HEK293 (cell line): ENCODE results near the gene CNKSR3.

Source experiments
- CTCF ChIA-PET: fragments of 350-600 bp; formaldehyde crosslinking; extraction: SDS; loops from one replicate; lab custom pipeline; 2021; ENCODE audit warnings: antibody characterized with exemption; lab: Yijun Ruan, JAX
- POLR2A ChIA-PET: fragments of 300-600 bp; formaldehyde crosslinking; extraction: SDS; loops from one replicate; lab custom pipeline; 2020; ENCODE audit warnings: antibody characterized with exemption, inconsistent platforms; lab: Yijun Ruan, JAX
- H3K27ac ChIP-seq: fragments of 200-500 bp; sonication (Bioruptor generic); 2 replicates; pipeline ENCODE4 v1.5.1; 2014; ENCODE audit warnings: low read depth, low read length, control low read depth, inconsistent platforms; ENCODE audit errors: extremely low read depth
- H3K36me3 ChIP-seq, 2 experiments: fragments of 200-500 bp in 1 of 2; sonication (Bioruptor generic) in 1 of 2; 1 replicate in 1 of 2; 2 replicates in 1 of 2; pipeline ENCODE4 v1.5.1; 2014 to 2017; ENCODE audit warnings: inconsistent platforms in 2 of 2, low read length in 2 of 2; ENCODE audit not compliant: control insufficient read depth in 2 of 2, insufficient read depth in 1 of 2
- H3K4me1 ChIP-seq: fragments of 200-500 bp; sonication (Bioruptor generic); 2 replicates; pipeline ENCODE4 v1.5.1; 2014; ENCODE audit warnings: mild to moderate bottlenecking, low read length, inconsistent platforms; ENCODE audit not compliant: control insufficient read depth, insufficient read depth
- H3K4me3 ChIP-seq: 2 replicates; pipeline ENCODE4 v1.5.1; 2011; ENCODE audit warnings: low read depth, mild to moderate bottlenecking, control low read depth, low read length, moderate library complexity
- H3K9me3 ChIP-seq: fragments of 200-500 bp; sonication (Bioruptor generic); 2 replicates; pipeline ENCODE4 v1.5.1; 2014; ENCODE audit warnings: low read depth, low read length, inconsistent platforms; ENCODE audit not compliant: control insufficient read depth, insufficient read depth
- EGR2 ChIP-seq: fragments of 450-650 bp; formaldehyde crosslinking; IDR thresholded peaks from 2 replicates; pipeline ENCODE4 v1.5.1; 2016; ENCODE audit warnings: low read depth, missing biosample characterization, missing genetic modification characterization
- KLF8 ChIP-seq: fragments of 450-650 bp; formaldehyde crosslinking; IDR thresholded peaks from 2 replicates; pipeline ENCODE4 v1.5.1; 2016; ENCODE audit warnings: missing biosample characterization, missing genetic modification characterization
- PATZ1 ChIP-seq: fragments of 450-650 bp; formaldehyde crosslinking; IDR thresholded peaks from 2 replicates; pipeline ENCODE4 v1.5.1; 2016; ENCODE audit warnings: missing biosample characterization, missing genetic modification characterization
- TRIM28 ChIP-seq: IDR thresholded peaks from 2 replicates; pipeline ENCODE4 v1.6.1; 2011; ENCODE audit warnings: low read length, control low read depth, borderline replicate concordance
- ZBTB20 ChIP-seq: fragments of 450-650 bp; formaldehyde crosslinking; IDR thresholded peaks from 2 replicates; pipeline ENCODE4 v1.5.1; 2016; ENCODE audit warnings: missing biosample characterization, missing genetic modification characterization
- ZBTB48 ChIP-seq: fragments of 450-650 bp; formaldehyde crosslinking; IDR thresholded peaks from 2 replicates; pipeline ENCODE4 v1.5.1; 2016; ENCODE audit warnings: missing biosample characterization, missing genetic modification characterization
- ZFHX2 ChIP-seq: fragments of 450-650 bp; formaldehyde crosslinking; conservative IDR thresholded peaks from 2 replicates; pipeline ENCODE4 v1.5.1; 2016; ENCODE audit warnings: missing biosample characterization, missing genetic modification characterization
- ZFP69B ChIP-seq: fragments of 450-650 bp; formaldehyde crosslinking; IDR thresholded peaks from 2 replicates; pipeline ENCODE4 v1.5.1; 2016; ENCODE audit warnings: missing biosample characterization, missing genetic modification characterization
- ZIC2 ChIP-seq: fragments of 450-650 bp; formaldehyde crosslinking; IDR thresholded peaks from 2 replicates; pipeline ENCODE4 v1.5.1; 2016; ENCODE audit warnings: missing biosample characterization, missing genetic modification characterization
- ZNF112 ChIP-seq: fragments of 450-650 bp; formaldehyde crosslinking; IDR thresholded peaks from 2 replicates; pipeline ENCODE4 v1.5.0; 2017; ENCODE audit warnings: missing biosample characterization, missing genetic modification characterization
- ZNF24 ChIP-seq: fragments of 450-650 bp; formaldehyde crosslinking; IDR thresholded peaks from 2 replicates; pipeline ENCODE4 v1.5.1; 2016; ENCODE audit warnings: missing biosample characterization, missing genetic modification characterization
- ZNF416 ChIP-seq: fragments of 450-650 bp; formaldehyde crosslinking; IDR thresholded peaks from 2 replicates; pipeline ENCODE4 v1.5.1; 2016; ENCODE audit warnings: missing biosample characterization, missing genetic modification characterization
- ZNF423 ChIP-seq: fragments of 450-650 bp; formaldehyde crosslinking; IDR thresholded peaks from 2 replicates; pipeline ENCODE4 v1.5.1; 2016; ENCODE audit warnings: missing biosample characterization, missing genetic modification characterization
- ZNF518A ChIP-seq: fragments of 450-650 bp; formaldehyde crosslinking; conservative IDR thresholded peaks from 2 replicates; pipeline ENCODE4 v1.5.1; 2016; ENCODE audit warnings: low read depth, missing biosample characterization, missing genetic modification characterization
- ZNF830 ChIP-seq: fragments of 450-650 bp; IDR thresholded peaks from 2 replicates; pipeline ENCODE4 v1.5.0; 2018; ENCODE audit warnings: missing biosample characterization, missing genetic modification characterization, low read depth, mild to moderate bottlenecking, moderate library complexity
- TF ChIP-seq, protein P1 (sequence below): fragments of 450-650 bp; formaldehyde crosslinking; IDR thresholded peaks from 2 replicates; pipeline ENCODE4 v1.5.1; 2017; ENCODE audit warnings: missing biosample characterization, missing genetic modification characterization
- TF ChIP-seq, protein P2 (sequence below): fragments of 450-650 bp; formaldehyde crosslinking; IDR thresholded peaks from 2 replicates; pipeline ENCODE4 v1.5.1; 2016; ENCODE audit warnings: missing biosample characterization, missing genetic modification characterization
- TF ChIP-seq, protein P3 (sequence below): fragments of 450-650 bp; IDR thresholded peaks from 2 replicates; pipeline ENCODE4 v1.5.1; 2018; ENCODE audit warnings: missing biosample characterization, mild to moderate bottlenecking, missing genetic modification characterization

The CNKSR3 gene

GRCh38 chr6:154537511-154538325 lies 27.2 kb upstream of the CNKSR3 start:
- Histone ChIP-seq H3K4me1 (peaks cover 4% of the 10 kb centered on the region; the same call in 1 of the 2 replicates), H3K27ac (no peak overlapping the region), H3K9me3 (no peaks in the 10 kb centered on the region), H3K36me3 (no peaks in the 10 kb centered on the region), H3K4me3 (no peak overlapping the region)
- TF ChIP-seq PATZ1 = 0 out of 2 replicates have a peak, but pooled peaks have one; percentile 13
- TF ChIP-seq, protein P1, sequence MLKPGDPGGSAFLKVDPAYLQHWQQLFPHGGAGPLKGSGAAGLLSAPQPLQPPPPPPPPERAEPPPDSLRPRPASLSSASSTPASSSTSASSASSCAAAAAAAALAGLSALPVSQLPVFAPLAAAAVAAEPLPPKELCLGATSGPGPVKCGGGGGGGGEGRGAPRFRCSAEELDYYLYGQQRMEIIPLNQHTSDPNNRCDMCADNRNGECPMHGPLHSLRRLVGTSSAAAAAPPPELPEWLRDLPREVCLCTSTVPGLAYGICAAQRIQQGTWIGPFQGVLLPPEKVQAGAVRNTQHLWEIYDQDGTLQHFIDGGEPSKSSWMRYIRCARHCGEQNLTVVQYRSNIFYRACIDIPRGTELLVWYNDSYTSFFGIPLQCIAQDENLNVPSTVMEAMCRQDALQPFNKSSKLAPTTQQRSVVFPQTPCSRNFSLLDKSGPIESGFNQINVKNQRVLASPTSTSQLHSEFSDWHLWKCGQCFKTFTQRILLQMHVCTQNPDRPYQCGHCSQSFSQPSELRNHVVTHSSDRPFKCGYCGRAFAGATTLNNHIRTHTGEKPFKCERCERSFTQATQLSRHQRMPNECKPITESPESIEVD = peak; percentile 48; the same call in 1 of the 2 replicates
- TF ChIP-seq, protein P2, sequence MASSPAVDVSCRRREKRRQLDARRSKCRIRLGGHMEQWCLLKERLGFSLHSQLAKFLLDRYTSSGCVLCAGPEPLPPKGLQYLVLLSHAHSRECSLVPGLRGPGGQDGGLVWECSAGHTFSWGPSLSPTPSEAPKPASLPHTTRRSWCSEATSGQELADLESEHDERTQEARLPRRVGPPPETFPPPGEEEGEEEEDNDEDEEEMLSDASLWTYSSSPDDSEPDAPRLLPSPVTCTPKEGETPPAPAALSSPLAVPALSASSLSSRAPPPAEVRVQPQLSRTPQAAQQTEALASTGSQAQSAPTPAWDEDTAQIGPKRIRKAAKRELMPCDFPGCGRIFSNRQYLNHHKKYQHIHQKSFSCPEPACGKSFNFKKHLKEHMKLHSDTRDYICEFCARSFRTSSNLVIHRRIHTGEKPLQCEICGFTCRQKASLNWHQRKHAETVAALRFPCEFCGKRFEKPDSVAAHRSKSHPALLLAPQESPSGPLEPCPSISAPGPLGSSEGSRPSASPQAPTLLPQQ (tag by site-specific recombination) = peak; percentile 41; the same call in 1 of the 2 replicates
- 0 out of 2 replicates have a peak, but pooled peaks have one; percentile 14 for TF ChIP-seq ZBTB20 (tag by site-specific recombination)
- TF ChIP-seq ZFP69B (tag by site-specific recombination) = peak; percentile 56; the same call in 1 of the 2 replicates
- TF ChIP-seq ZIC2 (tag by site-specific recombination) = peak; percentile 61
- TF ChIP-seq, protein P3, sequence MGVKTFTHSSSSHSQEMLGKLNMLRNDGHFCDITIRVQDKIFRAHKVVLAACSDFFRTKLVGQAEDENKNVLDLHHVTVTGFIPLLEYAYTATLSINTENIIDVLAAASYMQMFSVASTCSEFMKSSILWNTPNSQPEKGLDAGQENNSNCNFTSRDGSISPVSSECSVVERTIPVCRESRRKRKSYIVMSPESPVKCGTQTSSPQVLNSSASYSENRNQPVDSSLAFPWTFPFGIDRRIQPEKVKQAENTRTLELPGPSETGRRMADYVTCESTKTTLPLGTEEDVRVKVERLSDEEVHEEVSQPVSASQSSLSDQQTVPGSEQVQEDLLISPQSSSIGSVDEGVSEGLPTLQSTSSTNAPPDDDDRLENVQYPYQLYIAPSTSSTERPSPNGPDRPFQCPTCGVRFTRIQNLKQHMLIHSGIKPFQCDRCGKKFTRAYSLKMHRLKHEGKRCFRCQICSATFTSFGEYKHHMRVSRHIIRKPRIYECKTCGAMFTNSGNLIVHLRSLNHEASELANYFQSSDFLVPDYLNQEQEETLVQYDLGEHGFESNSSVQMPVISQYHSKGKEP (tag by site-specific recombination) = 0 out of 2 replicates have a peak, but pooled peaks have one; percentile 13
- no peak for TF ChIP-seq ZNF830 (tag by site-specific recombination)
- peak; percentile 94 for TF ChIP-seq TRIM28
- TF ChIP-seq ZNF112 (tag by site-specific recombination) = no peak
- TF ChIP-seq ZNF24 = no peak
- TF ChIP-seq ZNF423 = no peak
- CTCF ChIA-PET = interaction anchor here (0.6 to 1.0 kb wide), 2 partner anchors 27 to 79 kb away, joined by 3 read pairs; partner anchors contain the start of gene CNKSR3
- POLR2A ChIA-PET = interaction anchor here (0.6 to 2.7 kb wide), 2 partner anchors 26 to 87 kb away, joined by 4 to 9 read pairs; partner anchors contain the start of gene CNKSR3

DNA sequence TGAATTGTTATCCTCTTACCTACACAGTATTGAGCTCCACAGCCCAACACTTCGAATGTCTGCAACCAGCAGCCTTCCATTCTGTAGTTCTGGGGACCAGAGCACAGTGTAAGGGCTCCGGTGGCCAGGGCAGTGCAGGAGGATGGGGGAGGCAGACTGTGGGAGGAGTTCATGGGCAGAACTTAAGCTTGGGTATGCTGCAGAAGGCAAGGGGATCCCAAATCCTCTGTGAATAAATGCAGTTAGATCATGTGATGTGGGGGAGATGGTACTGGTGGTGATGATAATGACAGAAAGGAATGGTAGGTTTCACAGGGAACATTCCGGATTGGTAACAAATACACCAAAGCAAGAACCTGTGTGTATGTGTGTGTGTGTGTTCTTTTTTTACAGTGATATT lies 26.5 kb upstream of the CNKSR3 start:
- no peak for TF ChIP-seq ZNF518A (tag by site-specific recombination)
- TF ChIP-seq PATZ1 = 0 out of 2 replicates have a peak, but pooled peaks have one; percentile 7
- peak; percentile 28; the same call in 1 of the 2 replicates for TF ChIP-seq ZFHX2
- peak; percentile 39; the same call in 1 of the 2 replicates for TF ChIP-seq EGR2 (tag by site-specific recombination)
- no peak for TF ChIP-seq KLF8 (tag by site-specific recombination)
- TF ChIP-seq ZBTB48 (tag by site-specific recombination) = peak; percentile 54; the same call in 1 of the 2 replicates
- no peak for TF ChIP-seq ZNF416 (tag by site-specific recombination)
- TF ChIP-seq, all 188 proteins: peak for 4

More for the DNA sequence above, 26.5 kb upstream of the CNKSR3 start:
- Histone ChIP-seq H3K4me1 (peaks cover 4% of the 10 kb centered on the region; the same call in 1 of the 2 replicates), H3K4me3 (no peak overlapping the region), H3K36me3 (no peaks in the 10 kb centered on the region), H3K9me3 (no peaks in the 10 kb centered on the region), H3K27ac (no peak overlapping the region)
- POLR2A ChIA-PET = interaction anchor here (2.7 kb wide), 1 partner anchor 25 kb away, joined by 9 read pairs; the partner anchor contains the start of gene CNKSR3
- CTCF ChIA-PET = interaction anchor here (1.2 kb wide), 1 partner anchor 37 kb away, joined by 4 read pairs; no protein-coding TSS in a partner anchor
